ENCODE data around the gene MRPS25.

- TF ChIP-seq, protein P1, sequence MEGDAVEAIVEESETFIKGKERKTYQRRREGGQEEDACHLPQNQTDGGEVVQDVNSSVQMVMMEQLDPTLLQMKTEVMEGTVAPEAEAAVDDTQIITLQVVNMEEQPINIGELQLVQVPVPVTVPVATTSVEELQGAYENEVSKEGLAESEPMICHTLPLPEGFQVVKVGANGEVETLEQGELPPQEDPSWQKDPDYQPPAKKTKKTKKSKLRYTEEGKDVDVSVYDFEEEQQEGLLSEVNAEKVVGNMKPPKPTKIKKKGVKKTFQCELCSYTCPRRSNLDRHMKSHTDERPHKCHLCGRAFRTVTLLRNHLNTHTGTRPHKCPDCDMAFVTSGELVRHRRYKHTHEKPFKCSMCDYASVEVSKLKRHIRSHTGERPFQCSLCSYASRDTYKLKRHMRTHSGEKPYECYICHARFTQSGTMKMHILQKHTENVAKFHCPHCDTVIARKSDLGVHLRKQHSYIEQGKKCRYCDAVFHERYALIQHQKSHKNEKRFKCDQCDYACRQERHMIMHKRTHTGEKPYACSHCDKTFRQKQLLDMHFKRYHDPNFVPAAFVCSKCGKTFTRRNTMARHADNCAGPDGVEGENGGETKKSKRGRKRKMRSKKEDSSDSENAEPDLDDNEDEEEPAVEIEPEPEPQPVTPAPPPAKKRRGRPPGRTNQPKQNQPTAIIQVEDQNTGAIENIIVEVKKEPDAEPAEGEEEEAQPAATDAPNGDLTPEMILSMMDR (conservative IDR thresholded peaks at IDR 0.05) = no peak
- peak; percentile 68; the same call in 1 of the 2 replicates for TF ChIP-seq ZFX (IDR thresholded peaks at IDR 0.05)
Measured at GRCh38 chr3:15064835-15065549, at the start of gene MRPS25.

Measured in C4-2B (cell line).